ENCODE data around the gene EML2.

EML2 gene

DNA sequence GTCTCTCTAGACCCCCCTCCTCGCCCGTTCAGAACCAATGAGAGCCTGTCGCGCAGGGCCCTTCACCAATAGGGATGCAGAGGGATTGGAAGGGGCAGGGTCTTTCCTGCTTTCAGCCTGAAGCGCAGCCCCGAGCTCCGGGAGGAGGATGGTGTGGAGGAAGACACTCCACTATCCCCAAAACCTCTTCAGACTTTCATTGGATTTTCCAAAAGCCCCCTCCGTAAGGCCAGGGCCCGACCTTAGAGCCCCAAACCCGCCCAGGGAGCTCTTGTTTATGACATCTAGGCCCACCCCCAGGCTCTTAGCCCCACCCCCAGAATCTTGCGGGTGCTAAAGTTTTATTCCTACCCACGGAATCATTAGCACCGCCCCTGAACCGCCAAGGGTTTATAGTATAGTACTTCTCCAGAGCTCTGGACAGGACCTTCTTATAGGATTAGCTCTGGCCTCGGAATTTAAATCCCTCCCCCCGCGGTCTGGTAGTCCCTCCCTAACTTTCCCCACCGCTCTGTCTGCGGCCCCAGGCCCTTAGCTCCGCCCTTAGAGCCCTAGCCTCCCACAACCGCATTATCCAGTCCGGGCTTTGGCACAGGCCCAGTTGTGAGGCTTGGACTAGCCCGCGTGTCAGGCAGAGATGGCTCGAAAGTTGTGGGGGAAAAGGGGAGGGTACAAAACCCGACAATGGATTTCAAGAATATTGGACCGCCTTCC is 6.6 kb upstream of the EML2 start (continued):
- TF ChIP-seq ZNF416 (tag by site-specific recombination; IDR thresholded peaks at IDR 0.05): no peak
- no peak for TF ChIP-seq ZSCAN16 (tag by site-specific recombination; IDR thresholded peaks at IDR 0.05)
- TF ChIP-seq ZNF37A (tag by site-specific recombination; IDR thresholded peaks at IDR 0.05): no peak; the same call in 1 of the 2 replicates

GRCh38 chr19:45645068-45645630 is 6.0 kb upstream of the EML2 start:
- Histone ChIP-seq H3K4me1 (ENCODE audit: control insufficient read depth, insufficient read depth, low read length) (peaks cover 8% of the 10 kb centered on the region), H3K27ac (ENCODE audit: extremely low read depth, low read depth, low read length) (no peak overlapping the region), H3K36me3 (ENCODE audit: control insufficient read depth in 2 of 2, insufficient read depth in 1 of 2, low read length in 2 of 2) (no peaks in the 10 kb centered on the region; a peak in 1 of 3 replicates), H3K4me3 (ENCODE audit: low read depth, low read length) (no peak overlapping the region), H3K9me3 (ENCODE audit: control insufficient read depth, insufficient read depth, low read depth, low read length) (no peaks in the 10 kb centered on the region)
- no peak for TF ChIP-seq RBAK (tag by site-specific recombination; IDR thresholded peaks at IDR 0.05)
- TF ChIP-seq, protein P1, sequence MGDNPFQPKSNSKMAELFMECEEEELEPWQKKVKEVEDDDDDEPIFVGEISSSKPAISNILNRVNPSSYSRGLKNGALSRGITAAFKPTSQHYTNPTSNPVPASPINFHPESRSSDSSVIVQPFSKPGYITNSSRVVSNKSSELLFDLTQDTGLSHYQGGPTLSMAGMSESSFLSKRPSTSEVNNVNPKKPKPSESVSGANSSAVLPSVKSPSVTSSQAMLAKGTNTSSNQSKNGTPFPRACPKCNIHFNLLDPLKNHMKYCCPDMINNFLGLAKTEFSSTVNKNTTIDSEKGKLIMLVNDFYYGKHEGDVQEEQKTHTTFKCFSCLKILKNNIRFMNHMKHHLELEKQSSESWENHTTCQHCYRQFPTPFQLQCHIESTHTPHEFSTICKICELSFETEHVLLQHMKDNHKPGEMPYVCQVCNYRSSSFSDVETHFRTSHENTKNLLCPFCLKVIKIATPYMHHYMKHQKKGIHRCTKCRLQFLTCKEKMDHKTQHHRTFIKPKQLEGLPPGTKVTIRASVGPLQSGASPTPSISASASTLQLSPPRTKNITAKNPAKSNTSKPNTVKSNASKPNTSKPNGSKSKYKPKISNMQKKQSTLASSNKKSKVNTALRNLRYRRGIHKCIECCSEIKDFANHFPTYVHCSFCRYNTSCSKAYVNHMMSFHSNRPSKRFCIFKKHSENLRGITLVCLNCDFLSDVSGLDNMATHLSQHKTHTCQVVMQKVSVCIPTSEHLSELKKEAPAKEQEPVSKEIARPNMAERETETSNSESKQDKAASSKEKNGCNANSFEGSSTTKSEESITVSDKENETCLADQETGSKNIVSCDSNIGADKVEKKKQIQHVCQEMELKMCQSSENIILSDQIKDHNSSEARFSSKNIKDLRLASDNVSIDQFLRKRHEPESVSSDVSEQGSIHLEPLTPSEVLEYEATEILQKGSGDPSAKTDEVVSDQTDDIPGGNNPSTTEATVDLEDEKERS (tag by site-specific recombination; IDR thresholded peaks at IDR 0.05): no peak
- no peak for TF ChIP-seq ZNF10 (tag by site-specific recombination; IDR thresholded peaks at IDR 0.05)
- TF ChIP-seq, protein P2, sequence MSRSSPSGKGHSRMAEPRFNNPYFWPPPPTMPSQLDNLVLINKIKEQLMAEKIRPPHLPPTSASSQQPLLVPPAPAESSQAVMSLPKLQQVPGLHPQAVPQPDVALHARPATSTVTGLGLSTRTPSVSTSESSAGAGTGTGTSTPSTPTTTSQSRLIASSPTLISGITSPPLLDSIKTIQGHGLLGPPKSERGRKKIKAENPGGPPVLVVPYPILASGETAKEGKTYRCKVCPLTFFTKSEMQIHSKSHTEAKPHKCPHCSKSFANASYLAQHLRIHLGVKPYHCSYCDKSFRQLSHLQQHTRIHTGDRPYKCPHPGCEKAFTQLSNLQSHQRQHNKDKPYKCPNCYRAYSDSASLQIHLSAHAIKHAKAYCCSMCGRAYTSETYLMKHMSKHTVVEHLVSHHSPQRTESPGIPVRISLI (tag by site-specific recombination; IDR thresholded peaks at IDR 0.05): no peak
- TF ChIP-seq HOXD13 (CRISPR knock-in tag; IDR thresholded peaks at IDR 0.05; ENCODE audit: borderline replicate concordance): no peak
- TF ChIP-seq ZFP41 (tag by site-specific recombination; IDR thresholded peaks at IDR 0.05; ENCODE audit: borderline replicate concordance): no peak
- no peak for TF ChIP-seq ZBTB17 (tag by site-specific recombination; IDR thresholded peaks at IDR 0.05)
- TF ChIP-seq, protein P3, sequence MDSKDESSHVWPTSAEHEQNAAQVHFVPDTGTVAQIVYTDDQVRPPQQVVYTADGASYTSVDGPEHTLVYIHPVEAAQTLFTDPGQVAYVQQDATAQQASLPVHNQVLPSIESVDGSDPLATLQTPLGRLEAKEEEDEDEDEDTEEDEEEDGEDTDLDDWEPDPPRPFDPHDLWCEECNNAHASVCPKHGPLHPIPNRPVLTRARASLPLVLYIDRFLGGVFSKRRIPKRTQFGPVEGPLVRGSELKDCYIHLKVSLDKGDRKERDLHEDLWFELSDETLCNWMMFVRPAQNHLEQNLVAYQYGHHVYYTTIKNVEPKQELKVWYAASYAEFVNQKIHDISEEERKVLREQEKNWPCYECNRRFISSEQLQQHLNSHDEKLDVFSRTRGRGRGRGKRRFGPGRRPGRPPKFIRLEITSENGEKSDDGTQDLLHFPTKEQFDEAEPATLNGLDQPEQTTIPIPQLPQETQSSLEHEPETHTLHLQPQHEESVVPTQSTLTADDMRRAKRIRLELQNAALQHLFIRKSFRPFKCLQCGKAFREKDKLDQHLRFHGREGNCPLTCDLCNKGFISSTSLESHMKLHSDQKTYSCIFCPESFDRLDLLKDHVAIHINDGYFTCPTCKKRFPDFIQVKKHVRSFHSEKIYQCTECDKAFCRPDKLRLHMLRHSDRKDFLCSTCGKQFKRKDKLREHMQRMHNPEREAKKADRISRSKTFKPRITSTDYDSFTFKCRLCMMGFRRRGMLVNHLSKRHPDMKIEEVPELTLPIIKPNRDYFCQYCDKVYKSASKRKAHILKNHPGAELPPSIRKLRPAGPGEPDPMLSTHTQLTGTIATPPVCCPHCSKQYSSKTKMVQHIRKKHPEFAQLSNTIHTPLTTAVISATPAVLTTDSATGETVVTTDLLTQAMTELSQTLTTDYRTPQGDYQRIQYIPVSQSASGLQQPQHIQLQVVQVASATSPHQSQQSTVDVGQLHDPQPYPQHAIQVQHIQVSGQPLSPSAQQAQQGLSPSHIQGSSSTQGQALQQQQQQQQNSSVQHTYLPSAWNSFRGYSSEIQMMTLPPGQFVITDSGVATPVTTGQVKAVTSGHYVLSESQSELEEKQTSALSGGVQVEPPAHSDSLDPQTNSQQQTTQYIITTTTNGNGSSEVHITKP (tag by site-specific recombination; IDR thresholded peaks at IDR 0.05): no peak
- TF ChIP-seq ZBTB1 (tag by site-specific recombination; IDR thresholded peaks at IDR 0.05): no peak
- TF ChIP-seq, protein P4, sequence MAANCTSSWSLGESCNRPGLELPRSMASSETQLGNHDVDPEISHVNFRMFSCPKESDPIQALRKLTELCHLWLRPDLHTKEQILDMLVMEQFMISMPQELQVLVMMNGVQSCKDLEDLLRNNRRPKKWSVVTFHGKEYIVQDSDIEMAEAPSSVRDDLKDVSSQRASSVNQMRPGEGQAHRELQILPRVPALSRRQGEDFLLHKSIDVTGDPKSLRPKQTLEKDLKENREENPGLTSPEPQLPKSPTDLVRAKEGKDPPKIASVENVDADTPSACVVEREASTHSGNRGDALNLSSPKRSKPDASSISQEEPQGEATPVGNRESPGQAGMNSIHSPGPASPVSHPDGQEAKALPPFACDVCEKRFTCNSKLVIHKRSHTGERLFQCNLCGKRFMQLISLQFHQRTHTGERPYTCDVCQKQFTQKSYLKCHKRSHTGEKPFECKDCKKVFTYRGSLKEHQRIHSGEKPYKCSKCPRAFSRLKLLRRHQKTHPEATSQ (tag by site-specific recombination; IDR thresholded peaks at IDR 0.05): no peak
- TF ChIP-seq ZNF184 (tag by site-specific recombination; IDR thresholded peaks at IDR 0.05): no peak
- no peak for TF ChIP-seq ZNF112 (tag by site-specific recombination; IDR thresholded peaks at IDR 0.05)
- no peak for TF ChIP-seq ZNF146 (tag by site-specific recombination; IDR thresholded peaks at IDR 0.05)
- no peak for TF ChIP-seq BCL11B (tag by site-specific recombination; IDR thresholded peaks at IDR 0.05; ENCODE audit: low read depth)
- no peak for TF ChIP-seq AEBP2 (tag by site-specific recombination; IDR thresholded peaks at IDR 0.05; ENCODE audit: borderline replicate concordance)
- TF ChIP-seq ZNF768 (tag by site-specific recombination; IDR thresholded peaks at IDR 0.05): no peak
- TF ChIP-seq, protein P5, sequence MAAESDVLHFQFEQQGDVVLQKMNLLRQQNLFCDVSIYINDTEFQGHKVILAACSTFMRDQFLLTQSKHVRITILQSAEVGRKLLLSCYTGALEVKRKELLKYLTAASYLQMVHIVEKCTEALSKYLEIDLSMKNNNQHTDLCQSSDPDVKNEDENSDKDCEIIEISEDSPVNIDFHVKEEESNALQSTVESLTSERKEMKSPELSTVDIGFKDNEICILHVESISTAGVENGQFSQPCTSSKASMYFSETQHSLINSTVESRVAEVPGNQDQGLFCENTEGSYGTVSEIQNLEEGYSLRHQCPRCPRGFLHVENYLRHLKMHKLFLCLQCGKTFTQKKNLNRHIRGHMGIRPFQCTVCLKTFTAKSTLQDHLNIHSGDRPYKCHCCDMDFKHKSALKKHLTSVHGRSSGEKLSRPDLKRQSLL (tag by site-specific recombination; IDR thresholded peaks at IDR 0.05): no peak
- ChIA-PET CTCF (interaction anchor here (0.8 to 1.9 kb wide), 5 partner anchors 21 to 206 kb away, joined by 3 to 7 read pairs (median 3); no protein-coding TSS in a partner anchor), POLR2A (interaction anchor here (0.8 to 1.3 kb wide), 4 partner anchors 11 to 124 kb away, joined by 3 to 4 read pairs (median 3); partner anchors contain the start of gene SIX5)
